ENCODE data around the gene SEMA5B.

The SEMA5B gene

DNA sequence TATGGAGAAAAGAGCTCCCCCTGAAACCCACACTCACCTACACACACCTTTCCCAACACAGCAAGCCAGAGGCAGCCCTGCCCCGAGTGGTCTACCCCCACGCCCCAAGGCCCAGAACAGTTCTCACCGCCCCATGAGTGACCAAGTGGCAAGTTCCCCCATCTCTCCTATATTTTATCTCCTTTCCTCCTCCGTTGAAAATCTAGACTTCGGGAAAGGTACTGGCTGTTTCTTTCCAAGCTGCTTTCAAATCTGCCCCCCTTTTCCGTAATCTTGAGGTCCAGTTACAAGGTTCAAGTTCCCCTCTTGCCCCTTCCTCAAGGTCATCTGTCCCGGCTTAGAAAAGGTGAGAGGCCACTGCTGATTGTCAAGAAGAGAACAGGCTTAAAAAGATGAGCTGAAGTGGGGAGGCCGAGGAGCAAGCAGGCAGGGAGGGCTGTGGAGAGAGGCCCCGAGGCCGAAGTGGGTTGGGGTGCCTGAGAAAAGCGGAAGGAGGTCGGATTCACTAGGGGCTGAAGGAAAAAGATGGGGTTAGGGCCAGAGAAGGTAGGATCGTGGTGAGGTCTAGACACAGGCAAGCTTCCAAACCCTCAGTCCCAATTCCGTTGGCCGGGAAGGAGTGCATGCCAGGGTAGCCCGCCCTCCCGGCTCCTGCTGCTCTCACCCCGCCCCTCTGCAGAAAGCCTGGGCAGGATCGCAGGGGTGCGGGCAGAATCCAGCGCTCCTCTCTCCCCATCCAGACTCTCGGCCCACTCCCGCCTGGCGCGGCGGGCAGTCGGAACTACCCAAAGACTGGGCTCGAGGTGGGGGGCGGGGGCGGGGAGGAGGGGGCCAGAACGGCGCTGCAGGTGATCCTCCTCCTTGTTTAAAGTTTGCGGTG lies 1.7 kb downstream of the SEMA5B start:
- WGBS (ENCODE audit: extremely low coverage, insufficient coverage, insufficient read length), result no CpG with 5 or more reads among the region's 33 CpGs
- peak overlapping the region; percentile 85 for H3K4me2 ChIP-seq (ENCODE audit: low read length)

DNA sequence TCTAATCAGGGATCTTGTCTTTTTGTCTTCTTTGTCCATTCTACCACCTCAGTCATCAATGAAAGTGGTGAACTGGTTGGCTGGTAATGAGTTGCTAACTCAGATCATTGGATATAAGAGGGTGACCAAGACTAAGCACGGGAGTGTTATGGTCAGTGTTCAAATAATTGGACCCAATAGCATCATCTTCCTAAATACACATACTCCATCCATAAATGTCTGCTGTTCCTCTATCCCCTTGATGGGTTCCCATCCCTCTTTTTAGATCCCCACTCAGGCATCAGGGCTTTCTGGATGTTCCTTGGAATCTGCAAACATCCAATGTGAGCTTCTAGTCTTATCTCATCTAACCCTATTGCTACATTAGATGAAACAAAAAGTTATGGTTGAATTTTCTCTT lies 3.5 kb downstream of the SEMA5B start:
- no peak overlapping the region for H4K91ac ChIP-seq (ENCODE audit: low read depth, low read length)
- no peak overlapping the region for H2BK12ac ChIP-seq (ENCODE audit: low read length)
- H3K79me2 ChIP-seq (ENCODE audit: control insufficient read depth, insufficient read depth, low read length, poor library complexity), result no peaks in the 10 kb centered on the region
- DNase-seq, result no peak
- no peak overlapping the region for H3K4me2 ChIP-seq (ENCODE audit: low read length)
- H3K14ac ChIP-seq (ENCODE audit: low read length), result no peak overlapping the region
- peaks cover 3% of the 10 kb centered on the region for H3K79me1 ChIP-seq (ENCODE audit: low read length)
- no CpG with 5 or more reads among the region's 1 CpG for WGBS (ENCODE audit: extremely low coverage, insufficient coverage, insufficient read length)
- H2BK5ac ChIP-seq (ENCODE audit: low read depth, low read length, poor library complexity), result no peak overlapping the region
- H3K4ac ChIP-seq (ENCODE audit: low read depth, low read length), result no peak overlapping the region
- no peak overlapping the region for H3K23ac ChIP-seq (ENCODE audit: low read length)
- H3K27ac ChIP-seq (ENCODE audit: low read depth, low read length), result no peak overlapping the region
- no peak overlapping the region for H3K9ac ChIP-seq (ENCODE audit: low read length)
- no peak overlapping the region for H3K4me3 ChIP-seq (ENCODE audit: low read depth, low read length)
- H3K36me3 ChIP-seq (ENCODE audit: control insufficient read depth in 1 of 2, insufficient read depth in 2 of 2, low read length in 2 of 2), result no peaks in the 10 kb centered on the region
- H2AK5ac ChIP-seq (ENCODE audit: low read length), result no peak overlapping the region
- H3K9me3 ChIP-seq (ENCODE audit: insufficient read depth, low read depth, low read length), result no peaks in the 10 kb centered on the region
- H2BK120ac ChIP-seq (ENCODE audit: insufficient read depth, low read length, poor library complexity), result no peak overlapping the region
- no peak overlapping the region for H3K18ac ChIP-seq (ENCODE audit: low read length)
- no peak overlapping the region for H2AFZ ChIP-seq (ENCODE audit: insufficient read depth, low read length, poor library complexity)
- H4K12ac ChIP-seq (ENCODE audit: low read depth, low read length), result no peak overlapping the region
- peaks cover 23 to 26% of the 10 kb centered on the region in 2 experiments for H3K4me1 ChIP-seq (ENCODE audit: control insufficient read depth in 1 of 2, insufficient read depth in 2 of 2, low read length in 2 of 2)
- H3K27me3 ChIP-seq (ENCODE audit: insufficient read depth, low read length), result peaks cover 31% of the 10 kb centered on the region
- H4K8ac ChIP-seq (ENCODE audit: low read depth, low read length), result no peak overlapping the region

More for the DNA sequence above, 1.7 kb downstream of the SEMA5B start:
- peaks cover 31% of the 10 kb centered on the region for H3K27me3 ChIP-seq (ENCODE audit: insufficient read depth, low read length)
- no peak overlapping the region for H2AK5ac ChIP-seq (ENCODE audit: low read length)
- H3K4me3 ChIP-seq (ENCODE audit: low read depth, low read length), result no peak overlapping the region
- no peak for DNase-seq
- no peaks in the 10 kb centered on the region for H3K79me2 ChIP-seq (ENCODE audit: control insufficient read depth, insufficient read depth, low read length, poor library complexity)
- peaks cover 21 to 23% of the 10 kb centered on the region in 2 experiments for H3K4me1 ChIP-seq (ENCODE audit: control insufficient read depth in 1 of 2, insufficient read depth in 2 of 2, low read length in 2 of 2)
- no peak overlapping the region for H4K8ac ChIP-seq (ENCODE audit: low read depth, low read length)
- no peak overlapping the region for H4K12ac ChIP-seq (ENCODE audit: low read depth, low read length)
- no peak overlapping the region for H2AFZ ChIP-seq (ENCODE audit: insufficient read depth, low read length, poor library complexity)
- H3K14ac ChIP-seq (ENCODE audit: low read length), result no peak overlapping the region
- H2BK12ac ChIP-seq (ENCODE audit: low read length), result no peak overlapping the region
- H3K36me3 ChIP-seq (ENCODE audit: control insufficient read depth in 1 of 2, insufficient read depth in 2 of 2, low read length in 2 of 2), result no peaks in the 10 kb centered on the region
- H3K23ac ChIP-seq (ENCODE audit: low read length), result no peak overlapping the region
- H3K79me1 ChIP-seq (ENCODE audit: low read length), result peaks cover 3% of the 10 kb centered on the region
- H2BK120ac ChIP-seq (ENCODE audit: insufficient read depth, low read length, poor library complexity), result no peak overlapping the region
- H4K91ac ChIP-seq (ENCODE audit: low read depth, low read length), result no peak overlapping the region
- no peak overlapping the region for H3K27ac ChIP-seq (ENCODE audit: low read depth, low read length)
- no peak overlapping the region for H2BK5ac ChIP-seq (ENCODE audit: low read depth, low read length, poor library complexity)
- no peaks in the 10 kb centered on the region for H3K9me3 ChIP-seq (ENCODE audit: insufficient read depth, low read depth, low read length)
- H3K4ac ChIP-seq (ENCODE audit: low read depth, low read length), result no peak overlapping the region
- H3K9ac ChIP-seq (ENCODE audit: low read length), result no peak overlapping the region
- no peak overlapping the region for H3K18ac ChIP-seq (ENCODE audit: low read length)

DNA sequence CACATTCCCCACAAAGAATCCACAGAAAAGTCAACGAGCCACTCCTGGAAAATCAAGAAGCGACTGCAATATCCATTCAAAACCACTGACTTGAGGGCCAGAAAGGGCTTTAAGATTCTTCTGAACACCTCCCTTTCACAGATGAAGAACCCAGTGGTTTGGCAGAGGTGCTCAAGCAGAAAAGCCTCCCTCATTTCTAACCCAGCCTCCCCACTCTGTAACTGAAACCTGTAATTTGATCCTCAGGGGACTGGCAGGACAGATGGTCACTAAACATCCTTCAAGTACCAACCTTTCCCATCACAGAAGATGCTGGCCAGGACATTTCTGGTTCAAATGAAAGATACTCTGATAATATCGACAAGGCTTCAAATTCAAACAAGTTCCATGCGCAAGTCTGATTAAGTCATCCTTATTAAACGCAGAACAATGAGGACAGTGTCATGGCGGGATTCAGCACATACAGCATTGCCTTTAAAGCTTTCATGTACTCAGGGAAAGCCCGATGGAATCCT lies 5.5 kb downstream of the SEMA5B start:
- WGBS (ENCODE audit: extremely low coverage, insufficient coverage, insufficient read length), result no CpG with 5 or more reads among the region's 7 CpGs
- no peak overlapping the region for H3K27ac ChIP-seq (ENCODE audit: low read depth, low read length)
- no peak overlapping the region for H3K4me2 ChIP-seq (ENCODE audit: low read length)
- peaks cover 15 to 19% of the 10 kb centered on the region in 2 experiments for H3K4me1 ChIP-seq (ENCODE audit: control insufficient read depth in 1 of 2, insufficient read depth in 2 of 2, low read length in 2 of 2)
- no peak overlapping the region for H4K8ac ChIP-seq (ENCODE audit: low read depth, low read length)
- H3K4ac ChIP-seq (ENCODE audit: low read depth, low read length), result no peak overlapping the region
- no peaks in the 10 kb centered on the region for H3K36me3 ChIP-seq (ENCODE audit: control insufficient read depth in 1 of 2, insufficient read depth in 2 of 2, low read length in 2 of 2)
- no peak overlapping the region for H3K18ac ChIP-seq (ENCODE audit: low read length)
- no peak overlapping the region for H4K12ac ChIP-seq (ENCODE audit: low read depth, low read length)
- H3K79me2 ChIP-seq (ENCODE audit: control insufficient read depth, insufficient read depth, low read length, poor library complexity), result no peaks in the 10 kb centered on the region
- no peak overlapping the region for H3K9ac ChIP-seq (ENCODE audit: low read length)
- no peak overlapping the region for H2AK5ac ChIP-seq (ENCODE audit: low read length)
- no peak overlapping the region for H3K14ac ChIP-seq (ENCODE audit: low read length)
- H3K9me3 ChIP-seq (ENCODE audit: insufficient read depth, low read depth, low read length), result no peaks in the 10 kb centered on the region
- H2BK5ac ChIP-seq (ENCODE audit: low read depth, low read length, poor library complexity), result no peak overlapping the region
- peaks cover 19% of the 10 kb centered on the region for H3K27me3 ChIP-seq (ENCODE audit: insufficient read depth, low read length)
- H3K4me3 ChIP-seq (ENCODE audit: low read depth, low read length), result no peak overlapping the region
- H2AFZ ChIP-seq (ENCODE audit: insufficient read depth, low read length, poor library complexity), result no peak overlapping the region
- H3K79me1 ChIP-seq (ENCODE audit: low read length), result peaks cover 3% of the 10 kb centered on the region
- H3K23ac ChIP-seq (ENCODE audit: low read length), result no peak overlapping the region
- no peak for DNase-seq
- H2BK120ac ChIP-seq (ENCODE audit: insufficient read depth, low read length, poor library complexity), result no peak overlapping the region
- no peak overlapping the region for H4K91ac ChIP-seq (ENCODE audit: low read depth, low read length)
- H2BK12ac ChIP-seq (ENCODE audit: low read length), result no peak overlapping the region

DNA sequence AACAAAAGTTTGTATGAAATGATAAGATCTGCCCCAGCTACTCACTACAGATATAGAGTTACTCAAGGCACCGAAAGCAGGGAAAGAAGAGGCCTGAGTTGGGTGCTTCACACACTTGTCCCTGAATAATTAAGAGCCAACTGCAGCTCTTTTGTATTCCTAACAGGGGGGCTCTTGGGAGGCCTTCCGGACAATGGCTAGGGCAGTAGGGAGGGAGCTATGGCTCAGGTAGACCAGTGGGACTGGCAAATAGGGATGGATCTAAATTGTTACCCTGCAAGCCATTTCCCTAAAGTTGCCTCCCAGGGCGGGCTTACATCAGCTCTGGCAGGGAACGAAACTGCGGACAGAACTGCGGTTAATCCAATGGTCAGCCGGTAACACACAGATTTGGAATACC lies 6.2 kb downstream of the SEMA5B start:
- Histone ChIP-seq H3K14ac (ENCODE audit: low read length) (no peak overlapping the region), H3K9me3 (ENCODE audit: insufficient read depth, low read depth, low read length) (no peaks in the 10 kb centered on the region), H3K79me1 (ENCODE audit: low read length) (no peaks in the 10 kb centered on the region), H3K18ac (ENCODE audit: low read length) (no peak overlapping the region), H3K36me3 (ENCODE audit: control insufficient read depth in 1 of 2, insufficient read depth in 2 of 2, low read length in 2 of 2) (no peaks in the 10 kb centered on the region), H4K91ac (ENCODE audit: low read depth, low read length) (no peak overlapping the region), H3K27ac (ENCODE audit: low read depth, low read length) (no peak overlapping the region), H3K4ac (ENCODE audit: low read depth, low read length) (no peak overlapping the region), H3K4me1 (ENCODE audit: control insufficient read depth in 1 of 2, insufficient read depth in 2 of 2, low read length in 2 of 2) (peaks cover 8 to 12% of the 10 kb centered on the region in 2 experiments), H2BK5ac (ENCODE audit: low read depth, low read length, poor library complexity) (no peak overlapping the region), H3K9ac (ENCODE audit: low read length) (no peak overlapping the region), H3K23ac (ENCODE audit: low read length) (no peak overlapping the region), H3K4me3 (ENCODE audit: low read depth, low read length) (no peak overlapping the region), H3K4me2 (ENCODE audit: low read length) (no peak overlapping the region), H2AFZ (ENCODE audit: insufficient read depth, low read length, poor library complexity) (no peak overlapping the region), H3K79me2 (ENCODE audit: control insufficient read depth, insufficient read depth, low read length, poor library complexity) (no peaks in the 10 kb centered on the region), H2AK5ac (ENCODE audit: low read length) (no peak overlapping the region), H3K27me3 (ENCODE audit: insufficient read depth, low read length) (peaks cover 12% of the 10 kb centered on the region), H2BK120ac (ENCODE audit: insufficient read depth, low read length, poor library complexity) (no peak overlapping the region), H4K12ac (ENCODE audit: low read depth, low read length) (no peak overlapping the region), H2BK12ac (ENCODE audit: low read length) (no peak overlapping the region), H4K8ac (ENCODE audit: low read depth, low read length) (no peak overlapping the region)
- no CpG with 5 or more reads among the region's 7 CpGs for WGBS (ENCODE audit: extremely low coverage, insufficient coverage, insufficient read length)
- no peak for DNase-seq
